Measurements from ENCODE around the gene S100A8.

GRCh38 chr1:153431427-153431826 lies 40.6 kb upstream of the S100A8 start:
- TF ChIP-seq POLR2AphosphoS5 (IDR thresholded peaks at IDR 0.05) = no peak
- no peak for TF ChIP-seq CTCF (IDR thresholded peaks at IDR 0.05)
